Uterus (tissue), 2 donors: Measurements from ENCODE around the gene RACGAP1.

ENCODE experiments used
- CTCF ChIP-seq, 4 experiments: fragments of 200-600 bp in 2 of 4; fragments of 450-650 bp in 2 of 4; sonication (generic) in 2 of 4; IDR thresholded peaks; one replicate each; pipeline ENCODE4 v1.5.1; 2016 to 2019; ENCODE audit warnings: antibody characterized with exemption in 4 of 4, mild to moderate bottlenecking in 2 of 4, moderate library complexity in 1 of 4
- POLR2A ChIP-seq, 2 donors: fragments of 450-650 bp; IDR thresholded peaks; one replicate each; pipeline ENCODE4 v1.6.1; 2016; ENCODE audit warnings: antibody characterized with exemption in 2 of 2, mild to moderate bottlenecking in 1 of 2, moderate library complexity in 1 of 2

- TF ChIP-seq CTCF (IDR thresholded peaks at IDR 0.05), result no peak
- no peak for TF ChIP-seq POLR2A (IDR thresholded peaks at IDR 0.05)
These were observed 75.4 kb downstream of the RACGAP1 start for GRCh38 chr12:49949866-49950265.
